Mesothelial cell of epicardium (in vitro differentiated cells): ENCODE measurements around the gene AKAP7. TPM values are rescaled to one million over a fixed set of nuclear protein-coding genes. Genes with fewer than 3 reads are reported as not detected.

Experiments
- DNase-seq, 2 experiments: peaks; one replicate each; pipeline ENCODE4 v3.0.0; 2021; ENCODE audit warnings: low spot score in 2 of 2; ENCODE audit not compliant: unreplicated experiment in 2 of 2
- H3K27ac Mint-ChIP-seq: 2 replicates; pipeline ENCODE4 v1.8.0; 2021; ENCODE audit warnings: mixed read lengths
- H3K27me3 Mint-ChIP-seq: 2 replicates; pipeline ENCODE4 v1.8.0; 2021; ENCODE audit warnings: low read depth, mixed read lengths
- H3K36me3 Mint-ChIP-seq: 2 replicates; pipeline ENCODE4 v1.8.0; 2021; ENCODE audit warnings: mixed read lengths
- H3K4me1 Mint-ChIP-seq: 2 replicates; pipeline ENCODE4 v1.8.0; 2021; ENCODE audit warnings: mixed read lengths
- H3K4me3 Mint-ChIP-seq: 2 replicates; pipeline ENCODE4 v1.8.0; 2021; ENCODE audit warnings: mild to moderate bottlenecking, moderate library complexity, mixed read lengths
- H3K9me3 Mint-ChIP-seq: 2 replicates; pipeline ENCODE4 v1.8.0; 2021; ENCODE audit warnings: mixed read lengths
- total RNA-seq: library from RNA; stranded (reverse); gene quantifications from 3 replicates; pipeline ENCODE4 v1.2.1, GENCODE V29; 2021
- TF ChIP-seq, protein P1 (sequence below): fragments of 200-600 bp; sonication (generic); IDR thresholded peaks from one replicate; pipeline ENCODE4 v1.5.0; 2021; ENCODE audit warnings: antibody characterized with exemption; ENCODE audit not compliant: unreplicated experiment

The AKAP7 gene
- total RNA-seq, 1 donor from 2014 or later, result 10.0 TPM

GRCh38 chr6:131124336-131125071 lies 10.8 kb upstream of the AKAP7 start:
- H3K27ac Mint-ChIP-seq, result no peak overlapping the region
- peaks cover 5% of the 10 kb centered on the region for H3K9me3 Mint-ChIP-seq
- peaks cover 4% of the 10 kb centered on the region for H3K4me1 Mint-ChIP-seq
- no peak overlapping the region for H3K4me3 Mint-ChIP-seq
- DNase-seq, result no peak
- H3K36me3 Mint-ChIP-seq, result no peaks in the 10 kb centered on the region
- no peaks in the 10 kb centered on the region for H3K27me3 Mint-ChIP-seq
- TF ChIP-seq, protein P1, sequence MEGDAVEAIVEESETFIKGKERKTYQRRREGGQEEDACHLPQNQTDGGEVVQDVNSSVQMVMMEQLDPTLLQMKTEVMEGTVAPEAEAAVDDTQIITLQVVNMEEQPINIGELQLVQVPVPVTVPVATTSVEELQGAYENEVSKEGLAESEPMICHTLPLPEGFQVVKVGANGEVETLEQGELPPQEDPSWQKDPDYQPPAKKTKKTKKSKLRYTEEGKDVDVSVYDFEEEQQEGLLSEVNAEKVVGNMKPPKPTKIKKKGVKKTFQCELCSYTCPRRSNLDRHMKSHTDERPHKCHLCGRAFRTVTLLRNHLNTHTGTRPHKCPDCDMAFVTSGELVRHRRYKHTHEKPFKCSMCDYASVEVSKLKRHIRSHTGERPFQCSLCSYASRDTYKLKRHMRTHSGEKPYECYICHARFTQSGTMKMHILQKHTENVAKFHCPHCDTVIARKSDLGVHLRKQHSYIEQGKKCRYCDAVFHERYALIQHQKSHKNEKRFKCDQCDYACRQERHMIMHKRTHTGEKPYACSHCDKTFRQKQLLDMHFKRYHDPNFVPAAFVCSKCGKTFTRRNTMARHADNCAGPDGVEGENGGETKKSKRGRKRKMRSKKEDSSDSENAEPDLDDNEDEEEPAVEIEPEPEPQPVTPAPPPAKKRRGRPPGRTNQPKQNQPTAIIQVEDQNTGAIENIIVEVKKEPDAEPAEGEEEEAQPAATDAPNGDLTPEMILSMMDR, result no peak

DNA sequence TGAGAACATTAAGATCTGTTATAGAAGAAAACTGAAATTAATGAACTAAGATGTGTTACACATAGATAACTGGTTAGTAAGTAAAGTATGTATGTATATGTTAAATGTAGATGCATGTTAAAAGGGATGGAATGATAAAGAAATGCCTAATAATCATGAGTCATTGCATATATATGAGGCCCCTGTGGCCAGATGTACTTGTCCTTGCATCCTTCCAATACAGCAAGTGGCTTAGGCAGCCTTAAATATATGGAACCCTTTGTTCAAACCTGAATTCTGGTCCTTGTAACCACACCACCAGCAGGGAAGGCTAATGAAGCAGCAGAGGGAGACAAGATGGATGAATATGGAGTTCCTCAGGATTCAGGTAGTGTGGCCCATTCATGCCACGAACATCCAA lies 9.8 kb upstream of the AKAP7 start:
- H3K4me1 Mint-ChIP-seq, result peaks cover 4% of the 10 kb centered on the region
- no peaks in the 10 kb centered on the region for H3K27me3 Mint-ChIP-seq
- no peak overlapping the region for H3K4me3 Mint-ChIP-seq
- no peak for DNase-seq
- peaks cover 5% of the 10 kb centered on the region for H3K9me3 Mint-ChIP-seq
- TF ChIP-seq, protein P1, result no peak
- no peaks in the 10 kb centered on the region for H3K36me3 Mint-ChIP-seq
- no peak overlapping the region for H3K27ac Mint-ChIP-seq

DNA sequence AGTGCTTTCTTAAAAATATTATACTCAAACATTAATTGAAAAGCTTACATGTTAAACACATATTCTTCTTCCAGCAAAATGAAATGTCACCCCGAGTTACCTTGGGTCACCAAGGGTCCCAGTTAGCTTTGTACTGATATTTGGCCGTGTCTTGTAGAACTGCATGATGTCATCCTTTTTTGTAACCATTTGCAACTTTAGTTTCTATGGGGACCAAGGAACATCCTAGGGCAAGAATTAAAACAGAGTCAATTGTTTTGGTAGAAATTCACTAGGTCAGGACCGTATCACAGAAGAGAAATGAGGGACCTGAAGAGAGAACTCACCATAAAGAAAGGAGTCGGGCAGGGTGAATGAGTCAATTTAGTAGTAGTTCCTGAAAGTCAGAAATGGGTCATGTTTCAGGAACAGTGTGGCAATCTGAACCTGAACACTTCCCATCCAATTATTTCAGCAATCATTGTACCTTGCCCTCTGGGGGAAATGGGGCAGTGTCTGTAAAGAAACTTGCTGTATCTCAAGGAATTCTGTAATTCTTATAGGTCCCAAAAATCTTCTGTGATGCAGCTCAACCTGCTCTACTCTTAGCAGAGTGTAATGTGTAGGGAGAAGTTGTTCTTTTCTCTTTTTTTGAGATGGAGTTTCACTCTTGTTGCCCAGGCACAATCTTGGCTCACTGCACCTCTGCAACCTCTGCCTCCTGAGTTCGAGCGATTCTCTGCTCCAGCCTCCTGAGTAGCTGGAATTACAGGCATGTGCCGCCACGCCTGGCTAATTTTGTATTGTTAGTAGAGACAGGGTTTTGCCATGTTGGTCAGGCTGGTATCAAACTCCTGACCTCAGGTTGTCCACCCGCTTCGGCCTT lies 5.3 kb upstream of the AKAP7 start:
- no peaks in the 10 kb centered on the region for H3K9me3 Mint-ChIP-seq
- H3K27ac Mint-ChIP-seq, result no peak overlapping the region
- H3K27me3 Mint-ChIP-seq, result no peaks in the 10 kb centered on the region
- TF ChIP-seq, protein P1, result no peak
- no peaks in the 10 kb centered on the region for H3K36me3 Mint-ChIP-seq
- no peak overlapping the region for H3K4me3 Mint-ChIP-seq
- H3K4me1 Mint-ChIP-seq, result peaks cover 7% of the 10 kb centered on the region
- DNase-seq, result no peak

- no peaks in the 10 kb centered on the region for H3K9me3 Mint-ChIP-seq
- no peaks in the 10 kb centered on the region for H3K36me3 Mint-ChIP-seq
- DNase-seq, result no peak
- H3K4me3 Mint-ChIP-seq, result no peak overlapping the region
- TF ChIP-seq, protein P1, result no peak
- no peak overlapping the region for H3K27ac Mint-ChIP-seq
- peaks cover 9% of the 10 kb centered on the region for H3K4me1 Mint-ChIP-seq
- H3K27me3 Mint-ChIP-seq, result no peaks in the 10 kb centered on the region
Measured at GRCh38 chr6:131130554-131130940, 4.7 kb upstream of the AKAP7 start.

GRCh38 chr6:131132360-131132759 lies 2.9 kb upstream of the AKAP7 start:
- H3K27ac Mint-ChIP-seq, result no peak overlapping the region
- H3K27me3 Mint-ChIP-seq, result no peaks in the 10 kb centered on the region
- no peak for DNase-seq
- H3K36me3 Mint-ChIP-seq, result no peaks in the 10 kb centered on the region
- no peak overlapping the region for H3K4me3 Mint-ChIP-seq
- peaks cover 18% of the 10 kb centered on the region for H3K4me1 Mint-ChIP-seq
- TF ChIP-seq, protein P1, result no peak
- no peaks in the 10 kb centered on the region for H3K9me3 Mint-ChIP-seq
